ENCODE data around the gene FOXF1.

- TF ChIP-seq, protein P1, sequence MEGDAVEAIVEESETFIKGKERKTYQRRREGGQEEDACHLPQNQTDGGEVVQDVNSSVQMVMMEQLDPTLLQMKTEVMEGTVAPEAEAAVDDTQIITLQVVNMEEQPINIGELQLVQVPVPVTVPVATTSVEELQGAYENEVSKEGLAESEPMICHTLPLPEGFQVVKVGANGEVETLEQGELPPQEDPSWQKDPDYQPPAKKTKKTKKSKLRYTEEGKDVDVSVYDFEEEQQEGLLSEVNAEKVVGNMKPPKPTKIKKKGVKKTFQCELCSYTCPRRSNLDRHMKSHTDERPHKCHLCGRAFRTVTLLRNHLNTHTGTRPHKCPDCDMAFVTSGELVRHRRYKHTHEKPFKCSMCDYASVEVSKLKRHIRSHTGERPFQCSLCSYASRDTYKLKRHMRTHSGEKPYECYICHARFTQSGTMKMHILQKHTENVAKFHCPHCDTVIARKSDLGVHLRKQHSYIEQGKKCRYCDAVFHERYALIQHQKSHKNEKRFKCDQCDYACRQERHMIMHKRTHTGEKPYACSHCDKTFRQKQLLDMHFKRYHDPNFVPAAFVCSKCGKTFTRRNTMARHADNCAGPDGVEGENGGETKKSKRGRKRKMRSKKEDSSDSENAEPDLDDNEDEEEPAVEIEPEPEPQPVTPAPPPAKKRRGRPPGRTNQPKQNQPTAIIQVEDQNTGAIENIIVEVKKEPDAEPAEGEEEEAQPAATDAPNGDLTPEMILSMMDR (IDR thresholded peaks at IDR 0.05): no peak
- TF ChIP-seq POLR2A (IDR thresholded peaks at IDR 0.05): no peak
These were observed 30.9 kb upstream of the FOXF1 start for GRCh38 chr16:86479419-86479818.

Measured in testis (tissue), 2 donors.